ENCODE results near the gene SLC1A2. TPM values are rescaled to one million over a fixed set of nuclear protein-coding genes. Genes with fewer than 3 reads are reported as not detected.

SLC1A2 gene
- total RNA-seq, 1 experiment from 2014 or later: 0.50 TPM

DNA sequence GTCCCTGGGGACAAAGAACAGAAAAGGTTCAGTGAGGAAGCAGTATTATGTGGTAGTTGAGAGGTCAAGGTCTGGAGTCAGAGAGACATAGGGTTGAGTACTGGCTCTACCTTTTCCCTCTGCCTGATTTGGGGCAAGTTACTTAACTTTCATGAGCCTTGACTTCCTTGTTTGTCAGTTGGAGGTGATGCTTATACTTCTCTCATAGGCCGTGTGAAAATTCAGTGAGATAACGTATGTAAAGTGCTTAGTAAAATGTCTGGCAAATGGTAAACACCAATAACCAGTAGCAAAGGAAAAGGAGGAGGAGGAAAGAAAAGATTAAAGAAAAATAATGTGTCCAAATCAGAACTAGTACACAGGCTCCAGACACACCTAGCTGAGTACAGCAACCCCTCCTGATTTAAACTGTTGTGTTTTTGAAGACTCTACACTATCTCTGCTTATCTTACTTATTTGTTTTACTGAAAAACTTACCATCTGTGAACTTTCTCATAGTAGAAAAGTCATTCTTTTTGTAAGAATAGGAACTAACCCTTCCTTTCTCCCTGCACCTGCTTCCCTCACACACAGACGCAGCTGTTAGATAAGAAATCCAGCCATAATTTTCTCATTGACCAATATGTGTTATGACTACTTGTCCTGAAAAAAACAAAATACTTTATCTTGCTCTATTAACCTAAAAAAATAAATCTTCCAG lies 153.5 kb downstream of the SLC1A2 start:
- Mint-ChIP-seq H3K9me3 (no peaks in the 10 kb centered on the region), H3K4me1 (no peaks in the 10 kb centered on the region), H3K4me3 (no peak overlapping the region), H3K27me3 (ENCODE audit: low read depth) (no peaks in the 10 kb centered on the region), H3K27ac (no peak overlapping the region), H3K36me3 (no peaks in the 10 kb centered on the region)
- no peak for DNase-seq (ENCODE audit: low spot score)
- CTCF ChIA-PET: interaction anchor here (2.2 kb wide), 1 partner anchor 40 kb away, joined by 10 read pairs; no protein-coding TSS in a partner anchor
- no peak for ATAC-seq
- TF ChIP-seq TCF7 (CRISPR knock-in tag; IDR thresholded peaks at IDR 0.05; ENCODE audit: low read depth) (no peak), SMAD3 (CRISPR knock-in tag; IDR thresholded peaks at IDR 0.05; ENCODE audit: borderline replicate concordance) (no peak), SP1 (CRISPR knock-in tag; conservative IDR thresholded peaks at IDR 0.05) (no peak), JAZF1 (CRISPR knock-in tag; IDR thresholded peaks at IDR 0.05) (no peak)
- TF ChIP-seq, protein P1, sequence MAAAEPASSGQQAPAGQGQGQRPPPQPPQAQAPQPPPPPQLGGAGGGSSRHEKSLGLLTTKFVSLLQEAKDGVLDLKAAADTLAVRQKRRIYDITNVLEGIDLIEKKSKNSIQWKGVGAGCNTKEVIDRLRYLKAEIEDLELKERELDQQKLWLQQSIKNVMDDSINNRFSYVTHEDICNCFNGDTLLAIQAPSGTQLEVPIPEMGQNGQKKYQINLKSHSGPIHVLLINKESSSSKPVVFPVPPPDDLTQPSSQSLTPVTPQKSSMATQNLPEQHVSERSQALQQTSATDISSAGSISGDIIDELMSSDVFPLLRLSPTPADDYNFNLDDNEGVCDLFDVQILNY (CRISPR knock-in tag; IDR thresholded peaks at IDR 0.05): no peak
- POLR2A ChIA-PET: no interaction called here

DNA sequence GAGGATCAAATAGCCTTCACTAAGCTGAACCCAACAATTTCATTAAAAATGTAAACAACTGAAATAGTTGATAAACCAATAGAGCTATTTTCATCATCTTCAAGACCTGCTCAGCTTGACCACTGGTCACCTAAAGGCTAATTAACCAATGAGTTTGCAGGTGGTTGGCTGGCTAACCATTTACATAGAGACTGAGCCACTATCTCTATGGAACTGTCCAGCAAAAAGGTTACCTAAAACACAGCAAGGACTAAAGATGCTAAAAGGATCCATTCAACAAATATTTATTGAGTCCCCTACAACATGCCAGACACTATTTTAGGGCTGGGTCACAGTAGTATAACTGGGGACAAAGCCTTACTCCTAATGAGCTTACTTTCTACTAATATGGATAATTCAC lies 156.6 kb downstream of the SLC1A2 start:
- CTCF ChIA-PET: no interaction called here

DNA sequence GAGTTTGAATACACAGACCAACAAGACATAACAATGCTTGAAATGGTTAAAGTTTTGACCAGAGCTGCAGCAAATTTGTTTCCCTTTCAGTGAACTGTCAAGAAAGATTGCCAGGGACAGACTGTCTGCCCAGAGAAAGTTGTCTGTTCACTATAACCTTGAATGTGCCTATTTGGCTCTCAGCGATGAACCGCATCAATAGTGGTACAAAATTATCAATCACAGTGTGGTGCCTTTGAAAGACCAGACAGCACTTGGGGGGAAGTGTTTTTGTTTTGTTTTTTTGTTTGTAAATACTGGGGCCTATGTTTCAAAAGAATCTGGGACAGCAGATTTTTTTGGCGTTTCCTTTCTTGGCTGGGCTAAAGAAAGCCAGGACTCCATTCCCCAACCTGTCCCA lies 157.3 kb downstream of the SLC1A2 start:
- ChIA-PET POLR2A (no interaction called here), CTCF (no interaction called here)
- ATAC-seq (no peak), DNase-seq (ENCODE audit: low spot score) (no peak)
- H3K27me3 Mint-ChIP-seq (ENCODE audit: low read depth): no peaks in the 10 kb centered on the region
- no peak overlapping the region for H3K4me3 Mint-ChIP-seq
- H3K27ac Mint-ChIP-seq: no peak overlapping the region
- no peaks in the 10 kb centered on the region for H3K4me1 Mint-ChIP-seq
- H3K9me3 Mint-ChIP-seq: no peaks in the 10 kb centered on the region
- TF ChIP-seq ELF4 (CRISPR knock-in tag; IDR thresholded peaks at IDR 0.05; ENCODE audit: low read depth) (no peak), FOXJ3 (CRISPR knock-in tag; IDR thresholded peaks at IDR 0.05; ENCODE audit: borderline replicate concordance) (no peak)
- H3K36me3 Mint-ChIP-seq: no peaks in the 10 kb centered on the region

More for the DNA sequence above, 156.6 kb downstream of the SLC1A2 start:
- TF ChIP-seq SP1 (CRISPR knock-in tag; conservative IDR thresholded peaks at IDR 0.05) (no peak), ZNF138 (CRISPR knock-in tag; conservative IDR thresholded peaks at IDR 0.05) (no peak), NR3C1 (CRISPR knock-in tag; conservative IDR thresholded peaks at IDR 0.05; ENCODE audit: low read depth) (no peak)
- TF ChIP-seq, protein P2, sequence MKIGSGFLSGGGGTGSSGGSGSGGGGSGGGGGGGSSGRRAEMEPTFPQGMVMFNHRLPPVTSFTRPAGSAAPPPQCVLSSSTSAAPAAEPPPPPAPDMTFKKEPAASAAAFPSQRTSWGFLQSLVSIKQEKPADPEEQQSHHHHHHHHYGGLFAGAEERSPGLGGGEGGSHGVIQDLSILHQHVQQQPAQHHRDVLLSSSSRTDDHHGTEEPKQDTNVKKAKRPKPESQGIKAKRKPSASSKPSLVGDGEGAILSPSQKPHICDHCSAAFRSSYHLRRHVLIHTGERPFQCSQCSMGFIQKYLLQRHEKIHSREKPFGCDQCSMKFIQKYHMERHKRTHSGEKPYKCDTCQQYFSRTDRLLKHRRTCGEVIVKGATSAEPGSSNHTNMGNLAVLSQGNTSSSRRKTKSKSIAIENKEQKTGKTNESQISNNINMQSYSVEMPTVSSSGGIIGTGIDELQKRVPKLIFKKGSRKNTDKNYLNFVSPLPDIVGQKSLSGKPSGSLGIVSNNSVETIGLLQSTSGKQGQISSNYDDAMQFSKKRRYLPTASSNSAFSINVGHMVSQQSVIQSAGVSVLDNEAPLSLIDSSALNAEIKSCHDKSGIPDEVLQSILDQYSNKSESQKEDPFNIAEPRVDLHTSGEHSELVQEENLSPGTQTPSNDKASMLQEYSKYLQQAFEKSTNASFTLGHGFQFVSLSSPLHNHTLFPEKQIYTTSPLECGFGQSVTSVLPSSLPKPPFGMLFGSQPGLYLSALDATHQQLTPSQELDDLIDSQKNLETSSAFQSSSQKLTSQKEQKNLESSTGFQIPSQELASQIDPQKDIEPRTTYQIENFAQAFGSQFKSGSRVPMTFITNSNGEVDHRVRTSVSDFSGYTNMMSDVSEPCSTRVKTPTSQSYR (CRISPR knock-in tag; IDR thresholded peaks at IDR 0.05): no peak
- ATAC-seq (no peak), DNase-seq (ENCODE audit: low spot score) (no peak)
- POLR2A ChIA-PET: no interaction called here
- Mint-ChIP-seq H3K27me3 (ENCODE audit: low read depth) (no peaks in the 10 kb centered on the region), H3K4me1 (no peaks in the 10 kb centered on the region), H3K4me3 (no peak overlapping the region), H3K36me3 (no peaks in the 10 kb centered on the region), H3K9me3 (no peaks in the 10 kb centered on the region), H3K27ac (no peak overlapping the region)

DNA sequence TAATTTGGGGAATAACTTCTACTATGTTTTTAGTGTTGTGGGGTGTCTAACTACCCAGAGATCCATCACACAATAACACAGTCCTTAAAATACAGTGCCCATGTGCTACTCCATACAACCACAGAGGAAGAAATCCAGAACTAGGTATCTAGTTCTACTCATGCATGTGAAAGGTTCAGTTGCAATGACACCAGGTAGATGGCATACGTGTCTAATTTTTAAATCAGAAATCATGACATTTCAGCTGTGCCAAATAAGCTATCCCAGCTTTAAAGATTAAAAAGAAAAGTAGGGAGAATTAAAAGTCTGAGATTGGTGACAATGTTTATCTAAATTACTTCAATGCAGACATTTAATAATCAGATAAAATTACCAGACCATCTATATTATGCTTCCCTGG lies 158.2 kb downstream of the SLC1A2 start:
- H3K9me3 Mint-ChIP-seq: no peaks in the 10 kb centered on the region
- no peaks in the 10 kb centered on the region for H3K27me3 Mint-ChIP-seq (ENCODE audit: low read depth)
- ChIA-PET CTCF (no interaction called here), POLR2A (no interaction called here)
- no peak for ATAC-seq
- TF ChIP-seq, protein P3, sequence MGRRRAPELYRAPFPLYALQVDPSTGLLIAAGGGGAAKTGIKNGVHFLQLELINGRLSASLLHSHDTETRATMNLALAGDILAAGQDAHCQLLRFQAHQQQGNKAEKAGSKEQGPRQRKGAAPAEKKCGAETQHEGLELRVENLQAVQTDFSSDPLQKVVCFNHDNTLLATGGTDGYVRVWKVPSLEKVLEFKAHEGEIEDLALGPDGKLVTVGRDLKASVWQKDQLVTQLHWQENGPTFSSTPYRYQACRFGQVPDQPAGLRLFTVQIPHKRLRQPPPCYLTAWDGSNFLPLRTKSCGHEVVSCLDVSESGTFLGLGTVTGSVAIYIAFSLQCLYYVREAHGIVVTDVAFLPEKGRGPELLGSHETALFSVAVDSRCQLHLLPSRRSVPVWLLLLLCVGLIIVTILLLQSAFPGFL (CRISPR knock-in tag; IDR thresholded peaks at IDR 0.05; ENCODE audit: borderline replicate concordance): no peak
- H3K4me1 Mint-ChIP-seq: no peaks in the 10 kb centered on the region
- no peak overlapping the region for H3K4me3 Mint-ChIP-seq
- DNase-seq (ENCODE audit: low spot score): no peak
- H3K36me3 Mint-ChIP-seq: no peaks in the 10 kb centered on the region
- no peak overlapping the region for H3K27ac Mint-ChIP-seq
